Lower lobe of right lung (tissue), 2 donors: ENCODE results near the gene MUCL3. TPM values are rescaled to one million over a fixed set of nuclear protein-coding genes. Genes with fewer than 3 reads are reported as not detected.
"Not testable (repeated sequence)": the region's sequence is repeated elsewhere in the genome, so short reads cannot be mapped to it uniquely, and the experiment has no call there.

Source experiments
- ATAC-seq, 2 donors: fragments of 200-7000 bp; cut with Tn5 transposase; one replicate each; pipeline ENCODE4 v1.9.1; 2020 to 2022; ENCODE audit warnings: mild to moderate bottlenecking in 2 of 2, moderate library complexity in 2 of 2
- DNase-seq: peaks from one replicate; pipeline ENCODE4 v3.0.0-alpha.2; 2020
- H3K27ac ChIP-seq: fragments of 200-600 bp; one replicate; pipeline ENCODE4 v1.8.0; 2022
- H3K27me3 ChIP-seq: fragments of 200-600 bp; one replicate; pipeline ENCODE4 v1.8.0; 2022; ENCODE audit warnings: low read depth
- H3K36me3 ChIP-seq: fragments of 200-600 bp; one replicate; pipeline ENCODE4 v1.8.0; 2022; ENCODE audit warnings: mild to moderate bottlenecking
- H3K4me1 ChIP-seq: fragments of 200-600 bp; one replicate; pipeline ENCODE4 v1.8.0; 2022
- H3K4me3 ChIP-seq: fragments of 200-600 bp; one replicate; pipeline ENCODE4 v1.8.0; 2022; ENCODE audit warnings: mild to moderate bottlenecking
- H3K9me3 ChIP-seq: fragments of 200-600 bp; one replicate; pipeline ENCODE4 v1.8.0; 2022
- CTCF ChIP-seq: fragments of 200-600 bp; IDR thresholded peaks from one replicate; pipeline ENCODE4 v1.8.0; 2022; ENCODE audit warnings: antibody characterized with exemption, mild to moderate bottlenecking
- intact Hi-C: fragments of 100-400 bp; cut with DNase I; formaldehyde crosslinking; loops from one replicate; pipeline ENCODE4 v1.11.0; 2022
- total RNA-seq: library from RNA; stranded (reverse); fragmentation: NEBNext Ultra II Directional; extraction: Animal tissue kit (Norgen Biotek cat#: 25700); gene quantifications from one replicate; pipeline ENCODE4 v1.2.1, GENCODE V29; 2021
- donor health status: DM: no; HTN: yes; CAD: no; lungs with severe emphysema.

MUCL3 gene
- total RNA-seq, 1 donor from 2014 or later: 5.3 TPM

DNA sequence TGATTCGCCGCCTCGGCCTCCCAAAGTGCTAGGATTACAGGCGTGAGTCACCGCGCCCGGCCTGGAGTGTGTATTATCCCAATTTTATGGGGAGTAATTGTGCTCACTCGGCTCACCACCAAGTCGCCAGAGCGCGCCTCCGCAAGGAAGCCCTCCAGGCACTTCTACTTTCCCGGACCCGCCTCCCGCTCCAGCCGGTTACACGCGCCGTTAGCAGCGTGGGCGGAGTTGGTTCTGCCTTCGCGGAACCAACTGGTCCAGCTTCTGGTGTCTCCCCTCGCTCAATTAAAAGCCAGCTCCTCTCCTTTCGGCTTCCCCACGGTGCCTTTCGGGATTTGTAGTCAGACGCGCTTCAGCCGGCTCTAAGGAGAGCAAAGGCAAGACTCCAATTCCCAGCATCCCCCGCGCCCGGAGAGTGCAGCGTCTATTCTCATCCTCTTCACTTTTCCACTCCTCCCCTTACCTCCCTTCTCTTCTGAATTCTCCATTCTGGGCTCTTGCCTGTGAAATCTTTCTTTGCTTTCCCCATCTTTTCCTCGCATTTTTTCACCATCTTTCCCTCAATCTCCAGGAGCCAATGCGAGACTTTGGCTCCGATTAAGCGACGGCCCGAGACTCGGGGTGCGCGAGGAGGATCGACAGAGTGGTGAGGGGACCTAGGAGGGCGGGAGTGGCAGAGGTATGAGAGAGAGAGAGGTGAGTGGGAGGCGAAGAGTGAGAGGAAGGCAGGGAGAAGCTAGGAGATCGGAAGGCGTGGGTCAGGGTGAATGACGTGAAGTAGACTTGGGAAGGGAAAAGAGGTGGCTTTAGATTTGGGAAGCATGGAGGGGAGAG is 32.8 kb upstream of the MUCL3 start, which contains the start of gene GTF2H4:
Gene GTF2H4 (plus strand): TSS at position 450 of the 834 bp plus-strand sequence.
- intact Hi-C loops: no loop called here
- peak within 1 kb of the TSS; percentile 56 for H3K27ac ChIP-seq

DNA sequence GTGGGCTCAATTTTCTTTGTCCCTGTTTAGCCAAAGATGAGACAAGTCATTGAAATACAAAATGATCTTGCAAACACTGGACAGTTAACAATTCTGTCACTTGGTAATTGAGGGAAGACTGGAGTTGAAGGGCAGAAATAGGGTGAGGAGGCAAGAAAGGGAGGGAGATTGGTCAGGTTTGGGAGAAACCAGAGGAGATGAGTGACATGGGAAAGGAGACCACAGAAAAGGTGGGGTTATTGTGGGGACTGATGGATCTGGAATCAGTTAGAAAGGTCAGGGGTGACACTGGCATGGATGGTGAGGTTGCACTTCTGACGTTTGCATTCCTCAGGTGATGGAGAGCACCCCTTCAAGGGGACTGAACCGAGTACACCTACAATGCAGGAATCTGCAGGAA is 32.1 kb upstream of the MUCL3 start:
- ATAC-seq (no peak), DNase-seq (no peak)
- H3K9me3 ChIP-seq: no peaks in the 10 kb centered on the region
- H3K27ac ChIP-seq: peak overlapping the region; percentile 56
- H3K4me3 ChIP-seq: peak overlapping the region; percentile 69
- H3K4me1 ChIP-seq: peaks cover 18% of the 10 kb centered on the region
- H3K27me3 ChIP-seq: no peaks in the 10 kb centered on the region
- intact Hi-C loops: no loop called here
- TF ChIP-seq CTCF: no peak
- peaks cover 36% of the 10 kb centered on the region for H3K36me3 ChIP-seq

More for the DNA sequence above, 32.8 kb upstream of the MUCL3 start, which contains the start of gene GTF2H4:
- Histone ChIP-seq H3K27me3 (no peaks in the 10 kb centered on the region), H3K9me3 (no peaks in the 10 kb centered on the region), H3K36me3 (peaks cover 36% of the 10 kb centered on the region), H3K4me1 (peaks cover 12% of the 10 kb centered on the region), H3K4me3 (peak within 1 kb of the TSS; percentile 69)
- DNase-seq (peak; percentile 97), ATAC-seq (peak; percentile 98 to 99)
- TF ChIP-seq CTCF: no peak

DNA sequence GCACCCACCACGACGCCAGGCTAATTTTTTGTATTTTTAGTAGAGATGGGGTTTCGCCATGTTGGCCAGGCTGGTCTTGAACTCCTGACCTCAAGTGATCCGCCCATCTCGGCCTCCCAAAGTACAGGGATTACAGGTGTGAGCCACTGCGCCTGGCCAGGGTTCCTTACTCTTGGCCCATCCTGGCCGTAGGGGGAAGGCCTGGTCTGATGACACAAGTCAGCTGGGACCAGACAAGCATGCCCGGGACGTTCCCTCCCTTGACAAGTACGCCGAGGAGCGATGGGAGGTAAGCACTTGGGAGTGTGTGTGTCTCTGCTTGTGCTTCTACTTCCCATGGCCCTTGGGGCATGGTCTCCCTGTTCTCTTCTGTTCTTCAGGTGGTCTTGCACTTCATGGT is 30.3 kb upstream of the MUCL3 start:
- intact Hi-C loops: loop anchor here (10.0 kb wide), 1 partner anchor 164 kb away; no protein-coding TSS in a partner anchor
- Histone ChIP-seq H3K4me1 (peaks cover 30% of the 10 kb centered on the region), H3K36me3 (peaks cover 36% of the 10 kb centered on the region)

GRCh38 chr6:30912746-30913520 is 27.8 kb upstream of the MUCL3 start:
- peaks cover 54% of the 10 kb centered on the region for H3K4me1 ChIP-seq
- no peak for TF ChIP-seq CTCF
- intact Hi-C loops: loop anchor here (10.0 kb wide), 1 partner anchor 162 kb away; no protein-coding TSS in a partner anchor
- no peaks in the 10 kb centered on the region for H3K27me3 ChIP-seq
- DNase-seq (peak; percentile 26), ATAC-seq (no peak)
- H3K4me3 ChIP-seq: no peak overlapping the region
- peak overlapping the region; percentile 92 for H3K27ac ChIP-seq
- no peaks in the 10 kb centered on the region for H3K9me3 ChIP-seq
- peaks cover 49% of the 10 kb centered on the region for H3K36me3 ChIP-seq

More for the DNA sequence above, 30.3 kb upstream of the MUCL3 start:
- DNase-seq: peak; percentile 32
- not testable (repeated sequence) for H3K4me3 ChIP-seq, H3K27ac ChIP-seq, H3K27me3 ChIP-seq, ATAC-seq, H3K9me3 ChIP-seq

DNA sequence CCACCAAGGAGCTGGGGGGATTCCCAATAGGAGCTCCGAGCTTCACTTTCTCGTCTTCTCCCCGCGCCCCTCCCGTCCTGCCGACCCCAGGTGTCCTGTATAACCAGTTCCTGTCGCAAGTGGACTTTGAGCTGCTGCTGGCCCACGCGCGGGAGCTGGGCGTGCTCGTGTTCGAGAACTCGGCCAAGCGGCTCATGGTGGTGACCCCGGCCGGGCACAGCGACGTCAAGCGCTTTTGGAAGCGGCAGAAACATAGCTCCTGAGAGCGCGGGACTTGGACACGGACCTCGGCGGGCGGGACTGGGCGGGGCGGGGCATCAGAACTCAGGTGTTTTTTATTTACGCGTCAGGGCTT is 27.1 kb upstream of the MUCL3 start:
- no peak for DNase-seq
- Histone ChIP-seq H3K9me3 (no peaks in the 10 kb centered on the region), H3K4me3 (peak overlapping the region; percentile 71), H3K4me1 (peaks cover 52% of the 10 kb centered on the region), H3K36me3 (peaks cover 56% of the 10 kb centered on the region), H3K27ac (peak overlapping the region; percentile 92), H3K27me3 (no peaks in the 10 kb centered on the region)
- TF ChIP-seq CTCF: no peak
- ATAC-seq: peak in 1 of 2 donors; percentile 63
- intact Hi-C loops: loop anchor here (10.0 kb wide), 1 partner anchor 161 kb away; no protein-coding TSS in a partner anchor
